ENCODE measurements around the gene SCLY.

DNA sequence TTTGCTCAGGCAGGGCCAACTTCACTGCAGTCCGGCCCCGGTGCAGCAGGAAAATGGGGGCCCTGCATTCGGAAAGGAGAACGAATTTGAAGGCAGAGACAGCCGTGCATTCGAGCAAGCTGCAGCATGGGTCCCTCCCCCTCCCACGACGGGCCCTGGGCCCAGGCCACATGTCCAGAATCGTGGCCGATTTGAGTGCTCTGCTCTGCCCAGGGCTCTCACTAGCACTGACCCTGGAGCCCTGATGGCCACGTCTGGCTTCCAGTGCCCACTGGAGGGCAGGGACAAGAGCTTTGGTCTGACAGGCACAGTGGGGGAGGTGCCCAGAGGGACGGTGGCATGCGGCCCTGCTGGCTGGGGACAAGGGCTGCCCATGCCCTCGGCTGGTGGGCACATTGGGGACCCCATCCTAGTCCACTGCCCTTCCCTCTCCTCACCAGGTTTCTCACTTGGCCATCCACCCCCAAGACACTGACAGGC is 63.2 kb downstream of the SCLY start:
- TF ChIP-seq, protein P1, sequence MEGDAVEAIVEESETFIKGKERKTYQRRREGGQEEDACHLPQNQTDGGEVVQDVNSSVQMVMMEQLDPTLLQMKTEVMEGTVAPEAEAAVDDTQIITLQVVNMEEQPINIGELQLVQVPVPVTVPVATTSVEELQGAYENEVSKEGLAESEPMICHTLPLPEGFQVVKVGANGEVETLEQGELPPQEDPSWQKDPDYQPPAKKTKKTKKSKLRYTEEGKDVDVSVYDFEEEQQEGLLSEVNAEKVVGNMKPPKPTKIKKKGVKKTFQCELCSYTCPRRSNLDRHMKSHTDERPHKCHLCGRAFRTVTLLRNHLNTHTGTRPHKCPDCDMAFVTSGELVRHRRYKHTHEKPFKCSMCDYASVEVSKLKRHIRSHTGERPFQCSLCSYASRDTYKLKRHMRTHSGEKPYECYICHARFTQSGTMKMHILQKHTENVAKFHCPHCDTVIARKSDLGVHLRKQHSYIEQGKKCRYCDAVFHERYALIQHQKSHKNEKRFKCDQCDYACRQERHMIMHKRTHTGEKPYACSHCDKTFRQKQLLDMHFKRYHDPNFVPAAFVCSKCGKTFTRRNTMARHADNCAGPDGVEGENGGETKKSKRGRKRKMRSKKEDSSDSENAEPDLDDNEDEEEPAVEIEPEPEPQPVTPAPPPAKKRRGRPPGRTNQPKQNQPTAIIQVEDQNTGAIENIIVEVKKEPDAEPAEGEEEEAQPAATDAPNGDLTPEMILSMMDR (IDR thresholded peaks at IDR 0.05) = no peak
- TF ChIP-seq POLR2A (IDR thresholded peaks at IDR 0.05) = no peak
- no peak for TF ChIP-seq EP300 (IDR thresholded peaks at IDR 0.05)
